Nephron progenitor cell (in vitro differentiated cells): ENCODE data around the gene SHC3.
A peak's percentile ranks its signal among the peaks of the same experiment; 100 is the strongest.

Experiments used
- DNase-seq: peaks from one replicate; pipeline ENCODE4 v3.0.0; 2021
- H3K27ac Mint-ChIP-seq: 2 replicates; pipeline ENCODE4 v1.8.0; 2021; ENCODE audit warnings: mild to moderate bottlenecking, moderate library complexity, mixed read lengths
- H3K27me3 Mint-ChIP-seq: 2 replicates; pipeline ENCODE4 v1.8.0; 2021; ENCODE audit warnings: mild to moderate bottlenecking, low read depth, mixed read lengths; ENCODE audit not compliant: poor library complexity
- H3K36me3 Mint-ChIP-seq: 2 replicates; pipeline ENCODE4 v1.8.0; 2021; ENCODE audit warnings: low read depth, mixed read lengths
- H3K4me1 Mint-ChIP-seq: 2 replicates; pipeline ENCODE4 v1.8.0; 2021; ENCODE audit warnings: mixed read lengths
- H3K4me3 Mint-ChIP-seq: 2 replicates; pipeline ENCODE4 v1.8.0; 2021; ENCODE audit warnings: mild to moderate bottlenecking, moderate library complexity, mixed read lengths
- H3K9me3 Mint-ChIP-seq: 2 replicates; pipeline ENCODE4 v1.8.0; 2021; ENCODE audit warnings: mild to moderate bottlenecking, moderate library complexity, mixed read lengths
- CTCF ChIP-seq: fragments of 200-600 bp; sonication (generic); IDR thresholded peaks from 2 replicates; pipeline ENCODE4 v1.5.0; 2021; ENCODE audit warnings: antibody characterized with exemption

The SHC3 gene

GRCh38 chr9:89006267-89006666 lies 172.4 kb downstream of the SHC3 start:
- no peak for DNase-seq
- no peak overlapping the region for H3K27ac Mint-ChIP-seq
- H3K9me3 Mint-ChIP-seq = no peaks in the 10 kb centered on the region
- peaks cover 47% of the 10 kb centered on the region for H3K36me3 Mint-ChIP-seq
- TF ChIP-seq CTCF = no peak
- peaks cover 13% of the 10 kb centered on the region for H3K4me1 Mint-ChIP-seq
- H3K4me3 Mint-ChIP-seq = no peak overlapping the region
- peaks cover 3% of the 10 kb centered on the region for H3K27me3 Mint-ChIP-seq

GRCh38 chr9:89005323-89005722 lies 173.3 kb downstream of the SHC3 start:
- no peak overlapping the region for H3K27ac Mint-ChIP-seq
- peaks cover 51% of the 10 kb centered on the region for H3K36me3 Mint-ChIP-seq
- DNase-seq = no peak
- peaks cover 23% of the 10 kb centered on the region for H3K4me1 Mint-ChIP-seq
- no peak for TF ChIP-seq CTCF
- no peak overlapping the region for H3K4me3 Mint-ChIP-seq
- peaks cover 3% of the 10 kb centered on the region for H3K27me3 Mint-ChIP-seq
- H3K9me3 Mint-ChIP-seq = no peaks in the 10 kb centered on the region

- H3K9me3 Mint-ChIP-seq = no peaks in the 10 kb centered on the region
- no peaks in the 10 kb centered on the region for H3K27me3 Mint-ChIP-seq
- no peak overlapping the region for H3K27ac Mint-ChIP-seq
- peaks cover 56% of the 10 kb centered on the region for H3K36me3 Mint-ChIP-seq
- no peak for TF ChIP-seq CTCF
- no peak overlapping the region for H3K4me3 Mint-ChIP-seq
- DNase-seq = no peak
- peaks cover 39% of the 10 kb centered on the region for H3K4me1 Mint-ChIP-seq
Observed at GRCh38 chr9:89002987-89003386, 175.6 kb downstream of the SHC3 start.

- no peak overlapping the region for H3K27ac Mint-ChIP-seq
- no peaks in the 10 kb centered on the region for H3K9me3 Mint-ChIP-seq
- H3K36me3 Mint-ChIP-seq = peaks cover 52% of the 10 kb centered on the region
- no peak for TF ChIP-seq CTCF
- no peak for DNase-seq
- no peaks in the 10 kb centered on the region for H3K27me3 Mint-ChIP-seq
- peak overlapping the region; percentile 22 for H3K4me3 Mint-ChIP-seq
- peaks cover 46% of the 10 kb centered on the region for H3K4me1 Mint-ChIP-seq
Observed at GRCh38 chr9:89001917-89002540, 176.6 kb downstream of the SHC3 start.

GRCh38 chr9:89000973-89001916 lies 177.4 kb downstream of the SHC3 start:
- peak overlapping the region; percentile 44 for H3K4me3 Mint-ChIP-seq

More at GRCh38 chr9:89000973-89001916, 177.4 kb downstream of the SHC3 start:
- H3K27ac Mint-ChIP-seq = no peak overlapping the region
- H3K27me3 Mint-ChIP-seq = no peaks in the 10 kb centered on the region
- H3K36me3 Mint-ChIP-seq = peaks cover 56% of the 10 kb centered on the region
- H3K9me3 Mint-ChIP-seq = no peaks in the 10 kb centered on the region
- DNase-seq = peak; percentile 93
- peaks cover 53% of the 10 kb centered on the region for H3K4me1 Mint-ChIP-seq
- TF ChIP-seq CTCF = peak; percentile 74
